GM20000 (cell line): ENCODE results near the gene NTNG2.

Experiments used
- DNase-seq: peaks from one replicate; pipeline ENCODE4 v3.0.0; 2012; ENCODE audit warnings: low spot score
- CTCF ChIP-seq: IDR thresholded peaks from 2 replicates; pipeline ENCODE4 v1.5.1; 2012; ENCODE audit warnings: mild to moderate bottlenecking, control low read depth; ENCODE audit errors: extremely low read depth, missing control alignments

The NTNG2 gene

GRCh38 chr9:132184124-132184523, 22.3 kb downstream of the NTNG2 start:
- no peak for TF ChIP-seq CTCF

GRCh38 chr9:132185073-132186009, 23.5 kb downstream of the NTNG2 start:
- TF ChIP-seq CTCF, result no peak
- no peak for DNase-seq

More at GRCh38 chr9:132184124-132184523, 22.3 kb downstream of the NTNG2 start:
- no peak for DNase-seq

GRCh38 chr9:132187121-132187620, 25.3 kb downstream of the NTNG2 start:
- no peak for DNase-seq

GRCh38 chr9:132190966-132191365, 29.1 kb downstream of the NTNG2 start:
- no peak for DNase-seq
- TF ChIP-seq CTCF, result no peak

More at GRCh38 chr9:132187121-132187620, 25.3 kb downstream of the NTNG2 start:
- TF ChIP-seq CTCF, result no peak

GRCh38 chr9:132192728-132193127, 30.9 kb downstream of the NTNG2 start:
- DNase-seq, result no peak
- no peak for TF ChIP-seq CTCF

GRCh38 chr9:132193227-132194124, 31.6 kb downstream of the NTNG2 start:
- no peak for TF ChIP-seq CTCF

More at GRCh38 chr9:132193227-132194124, 31.6 kb downstream of the NTNG2 start:
- DNase-seq, result no peak
